ENCODE measurements around the gene ENAH. TPM values are rescaled to one million over a fixed set of nuclear protein-coding genes. Genes with fewer than 3 reads are reported as not detected.

Gene ENAH
- total RNA-seq, 1 donor from 2014 or later, result 749 TPM

DNA sequence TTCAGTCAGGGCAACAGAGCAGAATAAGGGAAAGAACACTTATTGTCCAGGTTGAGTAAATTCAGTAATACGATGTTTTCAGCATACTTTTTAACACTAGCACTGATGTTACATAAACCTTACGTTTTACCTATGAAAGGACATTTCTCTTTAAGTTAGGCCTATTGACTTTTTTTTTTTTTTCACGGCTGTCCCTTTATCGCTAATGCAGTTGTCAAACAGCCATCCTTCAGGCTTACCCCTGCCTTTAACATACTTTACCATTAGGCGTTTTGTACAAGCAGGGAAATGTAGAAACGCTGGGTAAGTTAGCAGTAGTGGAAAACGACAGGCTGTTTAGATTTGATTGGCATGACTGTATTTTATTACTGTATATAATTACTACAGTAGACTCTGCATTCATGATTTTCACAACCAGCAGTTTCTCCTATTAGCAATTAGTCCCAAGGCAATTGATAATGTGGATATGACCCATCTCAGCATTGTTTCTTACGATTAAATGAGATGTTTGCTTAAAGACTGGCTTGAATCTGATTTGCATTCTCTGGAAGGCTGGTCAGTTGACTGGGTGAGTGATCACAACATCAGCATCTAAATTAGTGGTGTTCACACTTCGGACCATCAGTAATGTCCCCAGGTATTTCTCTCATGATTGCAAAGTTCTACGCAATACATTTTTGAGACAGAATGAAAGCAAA lies 115.2 kb downstream of the ENAH start:
- Mint-ChIP-seq H3K36me3 (ENCODE audit: low read depth, unreplicated experiment) (peaks cover 7% of the 10 kb centered on the region), H3K27me3 (ENCODE audit: low read depth, unreplicated experiment) (no peaks in the 10 kb centered on the region), H3K4me1 (ENCODE audit: low read depth, unreplicated experiment) (peaks cover 65% of the 10 kb centered on the region), H3K4me3 (ENCODE audit: unreplicated experiment) (no peak overlapping the region), H3K9me3 (ENCODE audit: unreplicated experiment) (no peaks in the 10 kb centered on the region), H3K27ac (ENCODE audit: unreplicated experiment) (peak overlapping the region; percentile 66)
- Histone ChIP-seq H3K36me3 (ENCODE audit: insufficient read depth, low read length) (peaks cover 6% of the 10 kb centered on the region), H2AFZ (ENCODE audit: low read depth, low read length) (no peak overlapping the region), H3K4me1 (ENCODE audit: insufficient read depth, low read length) (no peaks in the 10 kb centered on the region), H3K4me2 (ENCODE audit: low read length) (no peak overlapping the region), H3K9me3 (ENCODE audit: insufficient read depth, low read depth, low read length) (no peaks in the 10 kb centered on the region), H3K27me3 (ENCODE audit: insufficient read depth, low read length) (no peaks in the 10 kb centered on the region), H3K4me3 (ENCODE audit: insufficient read depth, low read depth, low read length) (no peak overlapping the region), H4K20me1 (ENCODE audit: insufficient read depth, low read length) (peaks cover 93% of the 10 kb centered on the region), H3K79me2 (ENCODE audit: insufficient read depth, low read length) (peaks cover 97% of the 10 kb centered on the region), H3K27ac (ENCODE audit: low read depth, low read length) (no peak overlapping the region), H3K9ac (ENCODE audit: low read length) (no peak overlapping the region)
- no peak for TF ChIP-seq EZH2 (IDR thresholded peaks at IDR 0.05; ENCODE audit: insufficient read depth, low read length)
- TF ChIP-seq, protein P1, sequence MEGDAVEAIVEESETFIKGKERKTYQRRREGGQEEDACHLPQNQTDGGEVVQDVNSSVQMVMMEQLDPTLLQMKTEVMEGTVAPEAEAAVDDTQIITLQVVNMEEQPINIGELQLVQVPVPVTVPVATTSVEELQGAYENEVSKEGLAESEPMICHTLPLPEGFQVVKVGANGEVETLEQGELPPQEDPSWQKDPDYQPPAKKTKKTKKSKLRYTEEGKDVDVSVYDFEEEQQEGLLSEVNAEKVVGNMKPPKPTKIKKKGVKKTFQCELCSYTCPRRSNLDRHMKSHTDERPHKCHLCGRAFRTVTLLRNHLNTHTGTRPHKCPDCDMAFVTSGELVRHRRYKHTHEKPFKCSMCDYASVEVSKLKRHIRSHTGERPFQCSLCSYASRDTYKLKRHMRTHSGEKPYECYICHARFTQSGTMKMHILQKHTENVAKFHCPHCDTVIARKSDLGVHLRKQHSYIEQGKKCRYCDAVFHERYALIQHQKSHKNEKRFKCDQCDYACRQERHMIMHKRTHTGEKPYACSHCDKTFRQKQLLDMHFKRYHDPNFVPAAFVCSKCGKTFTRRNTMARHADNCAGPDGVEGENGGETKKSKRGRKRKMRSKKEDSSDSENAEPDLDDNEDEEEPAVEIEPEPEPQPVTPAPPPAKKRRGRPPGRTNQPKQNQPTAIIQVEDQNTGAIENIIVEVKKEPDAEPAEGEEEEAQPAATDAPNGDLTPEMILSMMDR (IDR thresholded peaks at IDR 0.05; ENCODE audit: insufficient read depth, low read depth, low read length), result no peak
- FAIRE-seq (no peak), DNase-seq (ENCODE audit: low read depth) (no peak)

DNA sequence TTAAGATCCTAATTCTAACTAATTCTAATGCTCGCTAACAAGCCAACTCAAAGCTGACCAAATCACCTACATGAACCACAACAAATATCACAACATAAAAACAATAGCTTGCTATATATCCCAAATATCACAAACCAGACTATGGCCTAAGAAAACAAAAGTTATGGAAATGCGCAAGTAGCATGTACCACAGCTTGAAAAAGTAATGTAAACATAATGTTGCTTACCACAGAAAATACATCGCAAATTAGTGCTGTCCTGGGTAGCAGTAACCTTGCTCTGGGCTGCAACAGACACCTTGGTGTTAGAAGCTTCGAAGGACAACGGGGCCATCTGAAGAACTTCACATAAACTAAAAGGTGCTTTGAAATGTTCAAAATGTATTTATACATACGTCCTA lies 117.6 kb downstream of the ENAH start:
- H3K4me1 Mint-ChIP-seq (ENCODE audit: low read depth, unreplicated experiment), result peaks cover 65% of the 10 kb centered on the region
- H3K27ac Mint-ChIP-seq (ENCODE audit: unreplicated experiment), result peak overlapping the region; percentile 3
- no peak for FAIRE-seq

More for the DNA sequence above, 117.6 kb downstream of the ENAH start:
- H3K4me3 Mint-ChIP-seq (ENCODE audit: unreplicated experiment), result peak overlapping the region; percentile 50
- TF ChIP-seq, protein P1 (IDR thresholded peaks at IDR 0.05; ENCODE audit: insufficient read depth, low read depth, low read length), result no peak
- no peak for TF ChIP-seq EZH2 (IDR thresholded peaks at IDR 0.05; ENCODE audit: insufficient read depth, low read length)
- peaks cover 93% of the 10 kb centered on the region for H3K79me2 ChIP-seq (ENCODE audit: insufficient read depth, low read length)
- no peak overlapping the region for H3K9ac ChIP-seq (ENCODE audit: low read length)
- H3K9me3 Mint-ChIP-seq (ENCODE audit: unreplicated experiment), result no peaks in the 10 kb centered on the region
- H3K4me1 ChIP-seq (ENCODE audit: insufficient read depth, low read length), result no peaks in the 10 kb centered on the region
- H3K27me3 ChIP-seq (ENCODE audit: insufficient read depth, low read length), result no peaks in the 10 kb centered on the region
- no peak overlapping the region for H2AFZ ChIP-seq (ENCODE audit: low read depth, low read length)
- H4K20me1 ChIP-seq (ENCODE audit: insufficient read depth, low read length), result peaks cover 86% of the 10 kb centered on the region
- H3K27ac ChIP-seq (ENCODE audit: low read depth, low read length), result no peak overlapping the region
- DNase-seq (ENCODE audit: low read depth), result no peak
- no peaks in the 10 kb centered on the region for H3K27me3 Mint-ChIP-seq (ENCODE audit: low read depth, unreplicated experiment)
- H3K4me2 ChIP-seq (ENCODE audit: low read length), result no peak overlapping the region
- H3K36me3 Mint-ChIP-seq (ENCODE audit: low read depth, unreplicated experiment), result peaks cover 8% of the 10 kb centered on the region
- H3K4me3 ChIP-seq (ENCODE audit: insufficient read depth, low read depth, low read length), result no peak overlapping the region
- peaks cover 6% of the 10 kb centered on the region for H3K36me3 ChIP-seq (ENCODE audit: insufficient read depth, low read length)
- no peaks in the 10 kb centered on the region for H3K9me3 ChIP-seq (ENCODE audit: insufficient read depth, low read depth, low read length)
